ENCODE data around the gene CD164L2.
A peak's percentile ranks its signal among the peaks of the same experiment; 100 is the strongest.
"Not testable (repeated sequence)": the region's sequence is repeated elsewhere in the genome, so short reads cannot be mapped to it uniquely, and the experiment has no call there.

The CD164L2 gene

DNA sequence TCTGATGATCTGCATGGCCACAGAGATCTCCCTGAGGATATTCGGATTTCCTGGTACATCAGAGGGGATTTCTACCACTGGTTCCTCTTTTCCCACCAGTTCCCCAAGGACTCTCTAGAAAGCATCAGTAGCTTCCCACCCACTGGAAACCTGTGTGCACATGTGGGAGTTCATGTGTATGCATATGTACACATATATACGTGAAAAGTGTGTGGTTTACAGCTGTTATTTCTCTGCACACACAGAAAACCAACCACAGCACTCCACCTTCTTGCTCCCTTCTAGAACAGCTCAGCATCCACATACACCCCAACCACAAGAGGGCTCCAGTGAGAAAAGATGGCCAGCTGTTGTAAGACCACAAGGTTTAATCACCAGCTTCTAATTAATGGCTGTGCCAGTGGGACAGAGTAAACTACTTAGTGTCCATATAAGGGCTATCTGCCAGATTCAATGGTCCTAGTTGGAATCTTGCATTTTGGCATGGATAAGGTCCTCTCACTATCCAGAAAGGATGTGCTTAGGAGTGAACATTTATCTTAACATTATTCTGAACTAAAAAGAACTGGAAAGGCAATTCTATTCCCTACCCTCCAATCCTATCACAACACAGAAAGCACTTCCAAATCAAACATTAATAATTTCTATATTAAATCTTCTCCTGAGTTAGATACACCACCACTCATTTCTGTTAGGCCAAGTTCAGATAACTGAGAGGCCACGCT is 33.4 kb upstream of the CD164L2 start:
- Histone ChIP-seq H3K4me3 (ENCODE audit: low read length) (no peak overlapping the region), H3K9ac (ENCODE audit: low read length) (no peak overlapping the region), H3K27ac (ENCODE audit: low read depth, low read length) (peak overlapping the region; percentile 86), H3K4me1 (ENCODE audit: control insufficient read depth, insufficient read depth, low read length) (peaks cover 28% of the 10 kb centered on the region), H3K27me3 (ENCODE audit: control insufficient read depth, insufficient read depth, low read length) (no peaks in the 10 kb centered on the region), H3K36me3 (ENCODE audit: control insufficient read depth, insufficient read depth, low read length) (peaks cover 30% of the 10 kb centered on the region)

DNA sequence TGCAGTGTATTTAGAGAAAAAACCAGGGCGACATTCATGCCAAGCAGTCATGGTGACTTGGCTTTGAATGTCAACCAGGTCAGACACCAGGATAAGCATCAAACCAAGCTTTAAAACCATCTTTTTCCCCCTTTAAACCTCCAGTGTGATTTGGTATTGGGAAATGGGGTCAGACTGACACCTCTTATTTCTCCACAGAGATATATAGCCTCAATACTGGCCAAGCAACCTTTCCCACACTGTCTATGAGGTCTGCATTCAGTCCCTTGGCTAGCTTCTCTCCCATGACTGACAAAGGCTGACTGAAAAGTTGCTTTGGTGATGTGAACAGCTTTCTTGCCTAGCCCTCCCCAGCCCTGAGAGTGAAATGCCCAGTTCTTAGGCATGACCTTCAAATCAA is 31.0 kb upstream of the CD164L2 start:
- Histone ChIP-seq H3K9ac (ENCODE audit: low read length) (no peak overlapping the region), H3K4me3 (ENCODE audit: low read length) (no peak overlapping the region), H3K27me3 (ENCODE audit: control insufficient read depth, insufficient read depth, low read length) (no peaks in the 10 kb centered on the region), H3K4me1 (ENCODE audit: control insufficient read depth, insufficient read depth, low read length) (peaks cover 23% of the 10 kb centered on the region), H3K36me3 (ENCODE audit: control insufficient read depth, insufficient read depth, low read length) (peaks cover 43% of the 10 kb centered on the region), H3K27ac (ENCODE audit: low read depth, low read length) (no peak overlapping the region)

DNA sequence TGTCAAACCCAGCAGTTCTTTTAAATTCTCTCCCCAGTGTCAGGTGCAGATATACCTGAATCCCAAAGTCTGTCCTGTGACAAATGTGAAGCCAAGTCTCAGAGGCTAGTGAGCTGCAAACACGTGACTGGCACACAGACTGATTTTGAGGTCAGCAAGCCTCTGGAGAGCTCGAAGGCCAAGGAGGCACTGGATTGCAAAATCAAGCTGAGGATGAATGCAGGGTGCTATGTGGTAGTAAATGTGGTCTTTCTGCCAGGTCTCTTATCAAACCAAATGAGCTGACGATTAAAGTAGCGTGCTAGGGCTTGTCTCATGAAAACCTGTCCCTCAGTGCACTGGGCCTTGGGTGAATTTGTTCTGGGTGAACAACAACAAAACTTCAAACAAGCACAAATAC is 29.9 kb upstream of the CD164L2 start:
- no peak overlapping the region for H3K9ac ChIP-seq (ENCODE audit: low read length)
- peaks cover 16% of the 10 kb centered on the region for H3K4me1 ChIP-seq (ENCODE audit: control insufficient read depth, insufficient read depth, low read length)
- H3K4me3 ChIP-seq (ENCODE audit: low read length): no peak overlapping the region
- no peak overlapping the region for H3K27ac ChIP-seq (ENCODE audit: low read depth, low read length)
- no peaks in the 10 kb centered on the region for H3K27me3 ChIP-seq (ENCODE audit: control insufficient read depth, insufficient read depth, low read length)
- peaks cover 50% of the 10 kb centered on the region for H3K36me3 ChIP-seq (ENCODE audit: control insufficient read depth, insufficient read depth, low read length)

DNA sequence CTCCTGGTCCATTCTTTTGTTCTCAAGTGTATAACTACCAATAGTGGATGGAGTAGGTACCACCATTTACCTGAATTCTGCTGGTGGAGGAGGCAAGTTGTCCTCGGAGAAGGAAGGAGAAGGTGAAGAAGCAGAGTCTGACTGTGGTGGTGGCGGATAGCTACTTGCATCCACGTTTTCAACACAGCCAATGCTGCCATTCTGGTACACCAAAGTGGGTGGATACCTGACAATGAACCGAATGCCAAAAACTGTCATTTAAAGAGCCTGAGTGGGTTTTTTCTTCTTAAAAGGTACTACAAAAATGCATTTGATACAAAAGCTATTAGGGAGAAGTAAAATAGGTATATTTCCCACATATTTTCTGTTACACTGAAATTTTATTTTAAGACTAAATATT is 29.4 kb upstream of the CD164L2 start:
- H3K4me3 ChIP-seq (ENCODE audit: low read length): no peak overlapping the region
- H3K36me3 ChIP-seq (ENCODE audit: control insufficient read depth, insufficient read depth, low read length): peaks cover 53% of the 10 kb centered on the region
- no peak overlapping the region for H3K27ac ChIP-seq (ENCODE audit: low read depth, low read length)
- H3K27me3 ChIP-seq (ENCODE audit: control insufficient read depth, insufficient read depth, low read length): no peaks in the 10 kb centered on the region
- no peak overlapping the region for H3K9ac ChIP-seq (ENCODE audit: low read length)
- H3K4me1 ChIP-seq (ENCODE audit: control insufficient read depth, insufficient read depth, low read length): peaks cover 11% of the 10 kb centered on the region

DNA sequence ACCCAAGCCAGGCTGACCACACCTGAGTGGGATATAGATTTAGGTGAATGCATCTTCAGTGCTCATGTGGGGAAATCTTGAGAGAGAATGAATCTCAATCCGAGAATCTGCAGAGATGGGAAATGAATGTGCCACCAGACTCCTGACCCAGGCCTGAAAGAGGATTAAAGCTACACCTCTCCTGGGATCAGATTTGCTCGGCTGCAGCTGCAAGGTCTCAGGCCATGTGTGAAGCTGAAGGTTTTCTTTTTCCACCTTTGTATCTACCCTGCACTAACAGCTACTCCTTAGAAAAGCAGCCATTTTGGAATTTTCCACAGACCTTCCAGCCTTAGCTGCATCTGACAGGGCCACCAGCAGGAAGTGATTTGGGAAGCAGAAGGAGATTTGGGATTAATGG is 27.6 kb upstream of the CD164L2 start:
- Histone ChIP-seq H3K27ac (ENCODE audit: low read depth, low read length) (no peak overlapping the region), H3K36me3 (ENCODE audit: control insufficient read depth, insufficient read depth, low read length) (peaks cover 54% of the 10 kb centered on the region), H3K9ac (ENCODE audit: low read length) (no peak overlapping the region)

DNA sequence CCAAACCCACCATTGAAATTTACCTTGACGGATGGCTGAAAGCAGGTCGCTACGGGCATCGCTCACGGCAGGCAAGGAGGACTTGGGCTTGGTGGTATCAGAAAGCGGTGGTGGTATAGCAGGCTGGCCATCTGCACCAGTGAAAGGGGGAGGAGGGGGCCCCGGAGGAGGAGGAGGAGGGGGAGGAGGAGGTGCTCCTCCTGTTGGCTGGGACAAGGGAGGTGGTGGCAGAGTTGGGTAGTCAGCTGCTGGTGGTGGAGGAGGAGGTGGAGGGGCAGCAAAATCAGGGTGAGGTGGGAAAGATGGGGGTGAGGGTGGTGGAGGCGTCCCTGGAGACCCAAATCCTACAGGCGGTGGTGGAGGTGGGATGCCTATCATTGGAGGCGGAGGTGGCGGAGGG is 26.5 kb upstream of the CD164L2 start:
- H3K4me1 ChIP-seq (ENCODE audit: control insufficient read depth, insufficient read depth, low read length): peaks cover 6% of the 10 kb centered on the region
- H3K4me3 ChIP-seq (ENCODE audit: low read length): no peak overlapping the region
- no peak overlapping the region for H3K9ac ChIP-seq (ENCODE audit: low read length)
- H3K27ac ChIP-seq (ENCODE audit: low read depth, low read length): no peak overlapping the region
- peaks cover 49% of the 10 kb centered on the region for H3K36me3 ChIP-seq (ENCODE audit: control insufficient read depth, insufficient read depth, low read length)
- no peaks in the 10 kb centered on the region for H3K27me3 ChIP-seq (ENCODE audit: control insufficient read depth, insufficient read depth, low read length)

More for the DNA sequence above, 27.6 kb upstream of the CD164L2 start:
- Histone ChIP-seq H3K27me3 (ENCODE audit: control insufficient read depth, insufficient read depth, low read length) (no peaks in the 10 kb centered on the region), H3K4me1 (ENCODE audit: control insufficient read depth, insufficient read depth, low read length) (no peaks in the 10 kb centered on the region), H3K4me3 (ENCODE audit: low read length) (no peak overlapping the region)

DNA sequence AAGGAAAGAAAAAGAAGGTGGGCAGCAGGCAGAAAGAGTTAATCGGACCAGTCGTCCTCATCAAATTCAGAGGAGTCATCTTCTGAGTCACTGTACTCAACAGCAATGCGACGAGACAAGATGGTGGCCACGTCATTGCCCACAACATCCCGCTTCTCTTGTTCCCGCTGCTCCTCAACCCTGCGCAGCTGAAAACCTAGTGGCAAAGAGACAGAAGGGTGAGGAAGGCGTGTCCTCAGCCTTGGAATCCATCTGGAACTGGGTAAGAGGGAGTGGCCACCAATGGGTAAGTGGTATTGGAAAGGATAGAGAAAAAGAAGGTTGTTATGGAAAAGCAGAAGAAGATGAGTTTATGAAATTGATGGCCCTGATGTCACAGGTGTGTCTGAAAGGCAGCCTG is 25.0 kb upstream of the CD164L2 start:
- peaks cover 16% of the 10 kb centered on the region for H3K4me1 ChIP-seq (ENCODE audit: control insufficient read depth, insufficient read depth, low read length)
- no peak overlapping the region for H3K27ac ChIP-seq (ENCODE audit: low read depth, low read length)
- H3K4me3 ChIP-seq (ENCODE audit: low read length): no peak overlapping the region
- H3K27me3 ChIP-seq (ENCODE audit: control insufficient read depth, insufficient read depth, low read length): no peaks in the 10 kb centered on the region
- H3K9ac ChIP-seq (ENCODE audit: low read length): no peak overlapping the region
- peaks cover 44% of the 10 kb centered on the region for H3K36me3 ChIP-seq (ENCODE audit: control insufficient read depth, insufficient read depth, low read length)

DNA sequence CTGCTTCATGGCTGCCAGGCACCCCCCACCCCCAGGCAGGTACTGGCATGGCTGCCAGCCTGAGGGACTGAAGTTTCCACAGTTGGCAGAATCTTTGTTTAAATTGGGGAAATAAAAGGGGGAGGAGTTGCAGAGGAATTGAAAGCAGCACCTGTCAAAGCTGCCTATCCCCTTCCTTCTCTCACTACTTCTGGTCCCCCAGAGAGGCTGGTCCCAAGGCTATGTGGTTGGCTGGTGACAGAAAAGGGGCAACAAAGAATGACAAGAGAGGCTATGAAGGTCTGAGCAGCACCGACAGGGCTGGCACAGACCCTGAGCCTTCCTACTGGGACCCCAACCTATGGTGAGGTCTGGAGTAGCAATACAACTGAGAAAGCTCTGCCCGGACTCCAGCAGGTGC is 23.7 kb upstream of the CD164L2 start:
- H3K27me3 ChIP-seq (ENCODE audit: control insufficient read depth, insufficient read depth, low read length); H3K4me3 ChIP-seq (ENCODE audit: low read length); H3K9ac ChIP-seq (ENCODE audit: low read length); H3K27ac ChIP-seq (ENCODE audit: low read depth, low read length): not testable (repeated sequence)
- peaks cover 27% of the 10 kb centered on the region for H3K4me1 ChIP-seq (ENCODE audit: control insufficient read depth, insufficient read depth, low read length)
- peaks cover 34% of the 10 kb centered on the region for H3K36me3 ChIP-seq (ENCODE audit: control insufficient read depth, insufficient read depth, low read length)

DNA sequence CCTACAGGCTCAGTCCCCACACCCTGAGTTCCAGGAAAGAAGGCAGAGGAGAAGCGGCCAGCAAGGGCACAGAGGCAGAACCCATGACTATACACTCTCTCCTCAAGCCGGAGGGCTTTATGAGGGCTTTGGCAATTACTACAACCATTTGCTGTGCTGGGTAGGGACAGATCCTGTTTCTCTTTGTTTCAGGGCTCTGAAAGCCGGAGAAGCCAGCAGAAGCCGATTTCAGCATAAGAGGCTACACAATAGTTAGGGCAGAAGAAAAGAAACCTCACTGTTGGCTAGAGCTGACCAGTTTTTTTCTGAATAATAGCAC is 23.2 kb upstream of the CD164L2 start:
- Histone ChIP-seq H3K36me3 (ENCODE audit: control insufficient read depth, insufficient read depth, low read length) (peaks cover 34% of the 10 kb centered on the region), H3K9ac (ENCODE audit: low read length) (no peak overlapping the region), H3K4me3 (ENCODE audit: low read length) (no peak overlapping the region), H3K27me3 (ENCODE audit: control insufficient read depth, insufficient read depth, low read length) (no peaks in the 10 kb centered on the region), H3K27ac (ENCODE audit: low read depth, low read length) (no peak overlapping the region), H3K4me1 (ENCODE audit: control insufficient read depth, insufficient read depth, low read length) (peaks cover 27% of the 10 kb centered on the region)

DNA sequence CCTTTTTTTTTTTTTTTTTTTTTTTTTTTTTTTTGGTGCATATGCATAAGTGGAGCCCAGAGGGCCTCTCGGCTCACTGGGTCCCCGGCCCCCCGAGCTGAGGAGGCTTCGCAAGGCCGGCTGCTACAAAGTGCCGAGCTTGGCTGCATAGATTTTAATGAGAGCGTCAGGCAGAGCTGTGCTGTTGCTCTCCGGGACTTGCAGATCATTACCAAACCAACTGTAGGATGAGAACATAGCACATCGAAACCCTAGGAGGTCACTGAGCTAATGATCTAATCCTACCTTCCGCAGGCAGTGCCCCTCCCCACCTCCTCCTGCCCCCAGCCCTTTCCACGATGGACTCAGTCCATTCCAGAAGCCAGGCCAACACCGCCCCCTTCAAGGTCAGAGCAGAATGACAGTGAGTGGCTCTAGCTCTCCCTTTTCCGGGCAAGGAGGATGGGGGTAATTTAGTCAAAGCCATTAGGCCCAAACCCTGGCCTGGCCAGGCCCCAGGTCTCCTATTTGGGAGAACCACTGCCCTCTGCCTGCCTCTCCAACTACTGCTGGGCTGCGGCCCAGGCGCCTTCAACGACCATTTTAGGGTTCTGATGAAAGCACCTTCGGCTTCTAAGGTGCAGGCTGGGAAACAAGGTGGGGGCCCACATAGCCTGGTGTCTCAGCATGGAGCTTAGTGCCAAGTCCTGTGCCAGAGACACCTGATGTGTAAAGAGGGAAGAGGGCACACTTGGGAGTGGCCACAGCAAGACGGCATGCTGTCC is 22.6 kb upstream of the CD164L2 start:
- not testable (repeated sequence) for H3K4me3 ChIP-seq (ENCODE audit: low read length); H3K27me3 ChIP-seq (ENCODE audit: control insufficient read depth, insufficient read depth, low read length); H3K27ac ChIP-seq (ENCODE audit: low read depth, low read length); H3K9ac ChIP-seq (ENCODE audit: low read length)
- Histone ChIP-seq H3K4me1 (ENCODE audit: control insufficient read depth, insufficient read depth, low read length) (peaks cover 27% of the 10 kb centered on the region), H3K36me3 (ENCODE audit: control insufficient read depth, insufficient read depth, low read length) (peaks cover 29% of the 10 kb centered on the region)

DNA sequence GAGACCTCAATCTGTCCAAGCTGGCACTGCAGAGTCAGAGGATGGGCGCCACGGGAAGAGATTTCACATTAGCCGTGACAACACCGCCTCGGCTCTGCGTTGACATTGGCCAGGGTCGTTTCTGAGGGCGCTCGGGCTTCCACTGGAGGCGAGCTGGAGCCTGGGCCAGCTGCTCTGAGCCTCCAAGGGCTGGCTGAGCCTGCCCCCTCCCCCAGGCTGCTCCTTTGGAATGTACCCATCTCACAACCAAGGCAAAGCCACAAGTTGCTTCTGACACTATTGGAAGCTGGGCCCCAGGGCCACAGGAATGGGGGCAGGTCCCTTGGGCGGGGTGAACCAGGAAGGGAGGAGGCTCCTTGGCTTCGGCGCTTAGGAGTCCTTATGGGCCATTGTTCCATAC is 21.9 kb upstream of the CD164L2 start:
- Histone ChIP-seq H3K4me1 (ENCODE audit: control insufficient read depth, insufficient read depth, low read length) (peaks cover 27% of the 10 kb centered on the region), H3K36me3 (ENCODE audit: control insufficient read depth, insufficient read depth, low read length) (peaks cover 23% of the 10 kb centered on the region), H3K9ac (ENCODE audit: low read length) (no peak overlapping the region), H3K27me3 (ENCODE audit: control insufficient read depth, insufficient read depth, low read length) (no peaks in the 10 kb centered on the region), H3K27ac (ENCODE audit: low read depth, low read length) (peak overlapping the region; percentile 45), H3K4me3 (ENCODE audit: low read length) (no peak overlapping the region)

DNA sequence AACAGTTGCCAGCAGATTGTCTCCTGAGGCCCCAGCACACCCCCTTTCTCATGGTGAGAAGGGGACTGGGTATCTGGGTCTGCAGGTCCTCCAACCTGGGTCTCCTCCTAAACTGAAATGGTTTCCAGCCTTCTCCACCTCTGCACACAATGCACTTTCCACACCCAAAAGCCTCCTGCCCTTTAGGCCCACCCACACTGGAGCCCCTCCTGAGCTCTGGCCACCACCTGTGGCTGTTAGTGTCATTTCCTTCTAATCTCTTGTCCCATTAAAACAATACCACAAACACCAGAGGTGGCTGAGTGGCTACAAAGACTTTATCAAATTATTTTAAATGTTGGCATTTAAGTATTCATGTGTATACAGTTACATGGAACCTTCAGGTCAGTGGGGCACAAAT is 20.8 kb upstream of the CD164L2 start:
- H3K4me1 ChIP-seq (ENCODE audit: control insufficient read depth, insufficient read depth, low read length): peaks cover 29% of the 10 kb centered on the region
- H3K27me3 ChIP-seq (ENCODE audit: control insufficient read depth, insufficient read depth, low read length): no peaks in the 10 kb centered on the region
- H3K4me3 ChIP-seq (ENCODE audit: low read length): no peak overlapping the region
- peak overlapping the region; percentile 76 for H3K27ac ChIP-seq (ENCODE audit: low read depth, low read length)
- H3K9ac ChIP-seq (ENCODE audit: low read length): no peak overlapping the region
- peaks cover 21% of the 10 kb centered on the region for H3K36me3 ChIP-seq (ENCODE audit: control insufficient read depth, insufficient read depth, low read length)
